Measurements from ENCODE around the gene PPOX.

The PPOX gene

DNA sequence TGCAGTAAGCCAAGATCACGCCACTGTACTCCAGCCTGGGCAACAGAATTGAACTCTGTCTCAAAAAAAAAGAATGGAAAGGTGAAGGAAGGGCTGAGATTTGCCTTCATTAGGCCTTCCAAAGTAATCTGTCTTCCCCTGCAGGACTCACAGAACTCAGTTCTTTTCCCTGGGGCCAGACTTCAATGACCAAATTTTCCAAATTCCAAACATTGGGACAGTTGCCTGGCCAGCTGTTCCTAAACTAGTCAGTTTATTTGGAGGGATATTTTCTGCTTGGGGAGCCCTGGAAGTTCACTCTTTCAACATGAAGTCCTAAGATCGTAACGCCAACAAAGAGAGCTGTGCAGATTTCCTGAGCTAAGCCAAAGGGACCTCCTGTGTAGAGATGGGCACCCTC, 28.3 kb upstream of the PPOX start:
- Histone ChIP-seq H4K20me1 (ENCODE audit: insufficient read depth, low read length) (no peaks in the 10 kb centered on the region), H3K4me2 (ENCODE audit: low read length) (no peak overlapping the region), H3K4me1 (ENCODE audit: insufficient read depth, low read length, severe bottlenecking) (peaks cover 9% of the 10 kb centered on the region), H3K9me2 (ENCODE audit: low read depth, low read length) (no peaks in the 10 kb centered on the region), H3K27ac (ENCODE audit: low read depth, low read length, poor library complexity, severe bottlenecking) (no peak overlapping the region), H3K79me2 (ENCODE audit: insufficient read depth, low read length) (peaks cover 10% of the 10 kb centered on the region; the same call in 1 of the 2 replicates), H3K36me3 (ENCODE audit: insufficient read depth, low read length) (no peaks in the 10 kb centered on the region; the same call in 1 of the 2 replicates), H2AFZ (ENCODE audit: low read length) (no peak overlapping the region), H3K4me3 (ENCODE audit: low read depth, low read length, poor library complexity, severe bottlenecking) (no peak overlapping the region), H3K27me3 (ENCODE audit: insufficient read depth, low read length) (no peaks in the 10 kb centered on the region), H3F3A (ENCODE audit: insufficient read depth, low read length) (no peaks in the 10 kb centered on the region), H3K9ac (ENCODE audit: low read length) (no peak overlapping the region), H3K9me3 (ENCODE audit: low read length) (no peaks in the 10 kb centered on the region)
- TF ChIP-seq, protein P1, sequence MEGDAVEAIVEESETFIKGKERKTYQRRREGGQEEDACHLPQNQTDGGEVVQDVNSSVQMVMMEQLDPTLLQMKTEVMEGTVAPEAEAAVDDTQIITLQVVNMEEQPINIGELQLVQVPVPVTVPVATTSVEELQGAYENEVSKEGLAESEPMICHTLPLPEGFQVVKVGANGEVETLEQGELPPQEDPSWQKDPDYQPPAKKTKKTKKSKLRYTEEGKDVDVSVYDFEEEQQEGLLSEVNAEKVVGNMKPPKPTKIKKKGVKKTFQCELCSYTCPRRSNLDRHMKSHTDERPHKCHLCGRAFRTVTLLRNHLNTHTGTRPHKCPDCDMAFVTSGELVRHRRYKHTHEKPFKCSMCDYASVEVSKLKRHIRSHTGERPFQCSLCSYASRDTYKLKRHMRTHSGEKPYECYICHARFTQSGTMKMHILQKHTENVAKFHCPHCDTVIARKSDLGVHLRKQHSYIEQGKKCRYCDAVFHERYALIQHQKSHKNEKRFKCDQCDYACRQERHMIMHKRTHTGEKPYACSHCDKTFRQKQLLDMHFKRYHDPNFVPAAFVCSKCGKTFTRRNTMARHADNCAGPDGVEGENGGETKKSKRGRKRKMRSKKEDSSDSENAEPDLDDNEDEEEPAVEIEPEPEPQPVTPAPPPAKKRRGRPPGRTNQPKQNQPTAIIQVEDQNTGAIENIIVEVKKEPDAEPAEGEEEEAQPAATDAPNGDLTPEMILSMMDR (IDR thresholded peaks at IDR 0.05; ENCODE audit: low read length), result no peak
- TF ChIP-seq EZH2 (IDR thresholded peaks at IDR 0.05; ENCODE audit: borderline replicate concordance, low read length), result no peak

DNA sequence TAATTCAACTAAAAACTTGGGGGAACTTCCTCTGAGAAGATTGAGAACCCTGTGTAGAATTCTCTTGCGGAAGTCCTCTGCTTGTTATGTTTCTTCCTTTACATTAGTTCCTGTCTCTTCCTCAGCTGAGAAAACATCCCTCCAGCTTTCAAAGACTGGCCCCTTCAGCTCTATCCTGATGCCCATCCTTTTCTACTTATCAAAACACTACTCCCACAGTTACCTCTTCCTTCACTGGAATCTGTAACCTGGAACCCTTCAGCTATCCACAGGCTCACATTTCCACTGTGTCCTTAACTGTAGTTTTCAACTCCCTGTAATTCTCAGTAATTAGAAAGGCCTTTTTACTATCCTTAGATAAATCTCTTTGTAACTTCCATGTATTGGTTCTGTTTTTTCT, 27.8 kb upstream of the PPOX start:
- H3K4me1 ChIP-seq (ENCODE audit: insufficient read depth, low read length, severe bottlenecking), result peaks cover 7% of the 10 kb centered on the region
- no peaks in the 10 kb centered on the region for H3K27me3 ChIP-seq (ENCODE audit: insufficient read depth, low read length)
- no peaks in the 10 kb centered on the region for H3K9me3 ChIP-seq (ENCODE audit: low read length)
- H4K20me1 ChIP-seq (ENCODE audit: insufficient read depth, low read length), result no peaks in the 10 kb centered on the region
- H3K79me2 ChIP-seq (ENCODE audit: insufficient read depth, low read length), result peaks cover 4% of the 10 kb centered on the region; the same call in 1 of the 2 replicates
- H3K9ac ChIP-seq (ENCODE audit: low read length), result no peak overlapping the region
- H3K9me2 ChIP-seq (ENCODE audit: low read depth, low read length), result no peaks in the 10 kb centered on the region
- no peak overlapping the region for H3K4me3 ChIP-seq (ENCODE audit: low read depth, low read length, poor library complexity, severe bottlenecking)
- H3K27ac ChIP-seq (ENCODE audit: low read depth, low read length, poor library complexity, severe bottlenecking), result no peak overlapping the region
- H2AFZ ChIP-seq (ENCODE audit: low read length), result no peak overlapping the region
- no peak overlapping the region for H3K4me2 ChIP-seq (ENCODE audit: low read length)
- no peaks in the 10 kb centered on the region for H3F3A ChIP-seq (ENCODE audit: insufficient read depth, low read length)
- TF ChIP-seq EZH2 (IDR thresholded peaks at IDR 0.05; ENCODE audit: borderline replicate concordance, low read length), result no peak
- TF ChIP-seq, protein P1 (IDR thresholded peaks at IDR 0.05; ENCODE audit: low read length), result no peak
- H3K36me3 ChIP-seq (ENCODE audit: insufficient read depth, low read length), result no peaks in the 10 kb centered on the region; the same call in 1 of the 2 replicates

DNA sequence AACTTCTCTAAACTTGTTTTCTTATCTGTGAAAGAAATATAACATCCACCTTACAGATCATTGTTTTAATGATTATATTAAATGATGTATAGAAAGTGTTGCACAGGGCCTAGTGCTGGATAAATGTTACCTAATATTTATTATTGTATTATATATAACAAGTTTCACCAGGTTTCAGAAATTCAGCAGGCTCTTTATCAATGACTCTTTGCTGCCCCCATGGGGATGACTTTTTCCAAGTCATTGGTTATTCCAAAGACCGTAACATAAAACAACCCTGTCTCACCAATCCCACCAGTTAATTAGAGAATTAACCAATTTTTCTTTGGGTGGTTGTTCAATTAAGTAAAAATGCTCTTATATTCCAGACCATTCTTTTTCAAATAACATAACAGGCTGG, 26.5 kb upstream of the PPOX start:
- Histone ChIP-seq H3K4me3 (ENCODE audit: low read depth, low read length, poor library complexity, severe bottlenecking) (no peak overlapping the region), H3K27ac (ENCODE audit: low read depth, low read length, poor library complexity, severe bottlenecking) (no peak overlapping the region), H3K36me3 (ENCODE audit: insufficient read depth, low read length) (no peaks in the 10 kb centered on the region; the same call in 1 of the 2 replicates), H3K79me2 (ENCODE audit: insufficient read depth, low read length) (no peaks in the 10 kb centered on the region), H4K20me1 (ENCODE audit: insufficient read depth, low read length) (no peaks in the 10 kb centered on the region), H3K9me2 (ENCODE audit: low read depth, low read length) (no peaks in the 10 kb centered on the region), H3K4me1 (ENCODE audit: insufficient read depth, low read length, severe bottlenecking) (no peaks in the 10 kb centered on the region), H3K27me3 (ENCODE audit: insufficient read depth, low read length) (no peaks in the 10 kb centered on the region), H2AFZ (ENCODE audit: low read length) (no peak overlapping the region), H3K4me2 (ENCODE audit: low read length) (no peak overlapping the region), H3K9ac (ENCODE audit: low read length) (no peak overlapping the region), H3F3A (ENCODE audit: insufficient read depth, low read length) (no peaks in the 10 kb centered on the region), H3K9me3 (ENCODE audit: low read length) (no peaks in the 10 kb centered on the region)
- no peak for TF ChIP-seq EZH2 (IDR thresholded peaks at IDR 0.05; ENCODE audit: borderline replicate concordance, low read length)
- TF ChIP-seq, protein P1 (IDR thresholded peaks at IDR 0.05; ENCODE audit: low read length), result peak; percentile 34

Measured in OCI-LY1 (cell line).